Glomerular endothelial cell (primary cell): ENCODE measurements around the gene FYN. TPM values are rescaled to one million over a fixed set of nuclear protein-coding genes. Genes with fewer than 3 reads are reported as not detected.
"Not testable (repeated sequence)": the region's sequence is repeated elsewhere in the genome, so short reads cannot be mapped to it uniquely, and the experiment has no call there.

Experiments used
- DNase-seq: peaks from one replicate; pipeline ENCODE4 v3.0.0-alpha.2; 2011; ENCODE audit warnings: low read depth, low spot score; ENCODE audit errors: extremely low read depth
- total RNA-seq: library from RNA; depleted of rRNA; stranded (reverse); fragments of >200 nt; gene quantifications from 2 replicates; pipeline ENCODE4 v1.2.3, GENCODE V29; 2015

FYN gene
- total RNA-seq, 1 donor from 2014 or later: 208 TPM

- DNase-seq: not testable (repeated sequence)
Observed at GRCh38 chr6:111835398-111835797, 37.9 kb downstream of the FYN start.

- DNase-seq: no peak
Observed at GRCh38 chr6:111834356-111834755, 38.9 kb downstream of the FYN start.

GRCh38 chr6:111832833-111833418 is 40.3 kb downstream of the FYN start:
- no peak for DNase-seq

- DNase-seq: no peak
Observed at GRCh38 chr6:111831408-111831807, 41.8 kb downstream of the FYN start.

- DNase-seq: no peak
Observed at GRCh38 chr6:111829998-111830397, 43.3 kb downstream of the FYN start.

GRCh38 chr6:111829581-111829980 is 43.7 kb downstream of the FYN start:
- DNase-seq: no peak

- DNase-seq: no peak
Observed at GRCh38 chr6:111828809-111829208, 44.4 kb downstream of the FYN start.

GRCh38 chr6:111825439-111826086 is 47.7 kb downstream of the FYN start:
- DNase-seq: no peak

- no peak for DNase-seq
Observed at GRCh38 chr6:111824608-111825337, 48.5 kb downstream of the FYN start.

GRCh38 chr6:111823831-111824607 is 49.2 kb downstream of the FYN start:
- DNase-seq: peak; percentile 60

- DNase-seq: no peak
Observed at GRCh38 chr6:111823012-111823411, 50.2 kb downstream of the FYN start.

- no peak for DNase-seq
Observed at GRCh38 chr6:111819458-111819857, 53.8 kb downstream of the FYN start.

- no peak for DNase-seq
Observed at GRCh38 chr6:111818539-111819226, 54.6 kb downstream of the FYN start.

GRCh38 chr6:111817451-111818120 is 55.7 kb downstream of the FYN start:
- no peak for DNase-seq

- DNase-seq: no peak
Observed at GRCh38 chr6:111813677-111814310, 59.5 kb downstream of the FYN start.

GRCh38 chr6:111813237-111813636 is 60.0 kb downstream of the FYN start:
- no peak for DNase-seq

- no peak for DNase-seq
Observed at GRCh38 chr6:111812060-111813038, 60.9 kb downstream of the FYN start.

- DNase-seq: no peak
Observed at GRCh38 chr6:111810294-111811131, 62.7 kb downstream of the FYN start.
